ENCODE results near the gene HBEGF.

Gene HBEGF

GRCh38 chr5:140362311-140362710 is 15.9 kb upstream of the HBEGF start:
- no peak for TF ChIP-seq CTCF (IDR thresholded peaks at IDR 0.05; ENCODE audit: control extremely low read depth, extremely low read depth, low read depth, missing control alignments)
- no peak for DNase-seq (ENCODE audit: extremely low spot score)
- ChIA-PET POLR2A (no interaction called here), CTCF (interaction anchor here (1.4 to 12.8 kb wide), 7 partner anchors 10 to 273 kb away, joined by 3 to 205 read pairs (median 10); partner anchors contain the start of gene HBEGF)

GRCh38 chr5:140361901-140362300 is 15.5 kb upstream of the HBEGF start:
- no peak for DNase-seq (ENCODE audit: extremely low spot score)
- TF ChIP-seq CTCF (IDR thresholded peaks at IDR 0.05; ENCODE audit: control extremely low read depth, extremely low read depth, low read depth, missing control alignments), result no peak
- CTCF ChIA-PET, result interaction anchor here (1.4 to 12.8 kb wide), 6 partner anchors 11 to 358 kb away, joined by 3 to 205 read pairs (median 30); partner anchors contain the start of gene HBEGF
- POLR2A ChIA-PET, result no interaction called here

DNA sequence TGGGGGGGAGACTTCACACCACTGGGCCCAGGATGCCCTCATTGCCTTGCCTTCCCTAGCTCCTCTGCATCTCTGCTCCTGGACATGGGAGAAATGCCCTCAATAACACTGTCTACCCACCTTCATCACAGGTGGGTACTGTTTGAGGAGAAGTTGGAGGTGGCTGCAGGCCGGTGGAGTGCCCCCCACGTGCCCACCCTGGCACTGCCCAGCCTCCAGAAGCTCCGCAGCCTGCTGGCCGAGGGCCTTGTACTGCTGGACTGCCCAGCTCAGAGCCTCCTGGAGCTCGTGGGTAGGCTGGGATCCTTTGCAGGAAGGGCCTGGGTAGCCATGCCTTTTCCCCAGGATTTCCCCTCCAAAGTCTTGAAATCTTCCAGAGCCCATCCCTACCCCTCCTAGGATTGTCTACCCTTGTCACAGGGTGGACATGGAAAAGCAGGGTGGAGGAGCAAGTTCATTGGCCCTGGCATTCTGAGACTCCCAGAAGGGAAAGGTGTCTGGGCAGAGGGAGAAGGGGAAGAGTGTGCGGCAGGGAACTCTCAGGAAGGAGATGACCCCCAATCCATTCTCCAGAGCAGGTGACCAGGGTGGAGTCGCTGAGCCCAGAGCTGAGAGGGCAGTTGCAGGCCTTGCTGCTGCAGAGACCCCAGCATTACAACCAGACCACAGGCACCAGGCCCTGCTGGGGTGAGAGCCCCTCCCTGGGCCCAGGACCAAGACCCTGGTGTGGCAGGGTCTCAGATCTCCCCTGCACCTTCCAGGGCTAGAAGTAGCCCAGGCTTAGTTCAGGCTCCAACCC is 14.5 kb upstream of the HBEGF start:
- TF ChIP-seq CTCF (IDR thresholded peaks at IDR 0.05; ENCODE audit: control extremely low read depth, extremely low read depth, low read depth, missing control alignments), result no peak
- POLR2A ChIA-PET, result interaction anchor here (0.6 kb wide), 1 partner anchor 24 kb away, joined by 7 read pairs; no protein-coding TSS in a partner anchor
- CTCF ChIA-PET, result interaction anchor here (0.7 to 12.8 kb wide), 7 partner anchors 11 to 359 kb away, joined by 3 to 205 read pairs (median 18); partner anchors contain the start of gene HBEGF
- DNase-seq (ENCODE audit: extremely low spot score), result no peak

DNA sequence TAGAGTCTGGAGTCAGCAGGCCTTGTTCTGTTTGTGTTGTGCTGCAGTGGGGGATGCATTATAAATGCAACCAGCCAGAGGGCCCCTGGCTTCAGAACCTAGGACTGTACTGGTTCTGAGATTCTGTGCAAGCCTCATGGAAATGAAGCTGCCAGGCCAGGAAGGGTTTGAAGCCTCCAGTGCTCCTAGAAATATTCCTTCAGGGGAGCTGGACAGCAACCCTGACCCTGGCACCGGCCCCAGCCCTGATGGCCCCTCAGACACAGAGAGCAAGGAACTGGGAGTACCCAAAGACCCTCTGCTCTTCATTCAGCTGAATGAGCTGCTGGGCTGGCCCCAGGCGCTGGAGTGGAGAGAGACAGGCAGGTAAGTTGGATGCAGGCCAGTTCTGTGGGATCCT is 13.7 kb upstream of the HBEGF start, which contains the start of gene SLC4A9:
SLC4A9 (plus strand) TSS at position 94 of the 400 bp plus-strand sequence; CDS start at position 137, 43 bp downstream.
- DNase-seq (ENCODE audit: extremely low spot score), result no peak
- ChIA-PET CTCF (interaction anchor here (0.7 to 12.8 kb wide), 7 partner anchors 11 to 359 kb away, joined by 3 to 205 read pairs (median 18); partner anchors contain the start of gene HBEGF), POLR2A (interaction anchor here (0.6 kb wide), 1 partner anchor 23 kb away, joined by 7 read pairs; no protein-coding TSS in a partner anchor)
- TF ChIP-seq CTCF (IDR thresholded peaks at IDR 0.05; ENCODE audit: control extremely low read depth, extremely low read depth, low read depth, missing control alignments), result no peak

GRCh38 chr5:140358738-140359310 is 12.4 kb upstream of the HBEGF start:
- DNase-seq (ENCODE audit: extremely low spot score), result no peak
- POLR2A ChIA-PET, result interaction anchor here (0.6 kb wide), 1 partner anchor 332 kb away, joined by 4 read pairs; no protein-coding TSS in a partner anchor
- CTCF ChIA-PET, result interaction anchor here (0.7 to 12.8 kb wide), 24 partner anchors 9 to 367 kb away, joined by 3 to 205 read pairs (median 4); partner anchors contain the start of gene HBEGF

More at GRCh38 chr5:140358738-140359310, 12.4 kb upstream of the HBEGF start:
- peak; percentile 2 for TF ChIP-seq CTCF (IDR thresholded peaks at IDR 0.05; ENCODE audit: control extremely low read depth, extremely low read depth, low read depth, missing control alignments)

Data from GM10248 (cell line).